ENCODE measurements around the gene IZUMO1.
"Not testable (repeated sequence)": the region's sequence is repeated elsewhere in the genome, so short reads cannot be mapped to it uniquely, and the experiment has no call there.

Gene IZUMO1

DNA sequence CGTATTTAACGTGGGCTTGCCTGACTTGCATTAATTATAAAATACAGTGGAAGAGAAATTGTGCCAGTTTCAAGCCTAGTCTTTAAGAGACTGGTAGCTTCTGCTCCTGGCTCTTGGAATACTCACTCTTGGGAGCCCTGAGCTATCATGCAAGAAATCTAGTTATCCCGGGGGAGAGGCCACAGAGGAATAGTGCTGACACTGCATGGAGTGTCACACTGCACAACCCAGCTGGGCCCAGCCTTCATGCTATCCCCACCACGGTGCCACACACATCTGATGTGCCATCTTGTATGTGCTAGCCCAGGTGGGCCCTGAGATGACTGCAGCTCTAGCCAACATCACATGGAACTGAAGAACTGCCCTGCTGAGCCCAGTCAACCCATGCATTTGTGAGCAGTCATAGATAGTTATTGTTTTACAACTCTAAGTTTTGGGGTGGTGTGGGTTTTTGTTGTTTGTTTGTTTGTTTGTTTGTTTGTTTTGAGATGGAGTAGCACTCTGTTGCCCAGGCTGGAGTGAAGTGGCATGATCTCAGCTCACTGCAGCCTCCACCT is 35.5 kb downstream of the IZUMO1 start:
- no peak for DNase-seq

DNA sequence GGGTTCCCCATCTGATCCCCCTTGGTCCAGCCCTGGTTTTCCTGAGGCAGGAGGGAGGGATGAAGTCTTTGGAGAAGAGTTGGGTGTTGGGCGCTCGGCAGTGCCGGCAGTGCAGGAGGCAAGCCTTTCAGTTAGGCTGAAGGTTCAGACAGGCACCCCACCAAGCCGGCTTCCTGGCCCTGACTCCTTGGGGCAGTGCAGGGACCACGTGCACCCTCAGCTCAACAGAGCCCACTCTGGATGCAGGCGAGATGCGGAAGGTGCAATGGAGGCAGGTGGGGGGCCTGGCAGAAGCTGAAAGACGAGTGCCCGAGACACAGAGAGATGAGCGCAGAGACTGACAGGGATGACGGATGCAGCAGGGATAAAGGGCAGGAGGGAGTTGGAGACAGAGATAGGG is 38.2 kb downstream of the IZUMO1 start:
- DNase-seq: no peak

DNA sequence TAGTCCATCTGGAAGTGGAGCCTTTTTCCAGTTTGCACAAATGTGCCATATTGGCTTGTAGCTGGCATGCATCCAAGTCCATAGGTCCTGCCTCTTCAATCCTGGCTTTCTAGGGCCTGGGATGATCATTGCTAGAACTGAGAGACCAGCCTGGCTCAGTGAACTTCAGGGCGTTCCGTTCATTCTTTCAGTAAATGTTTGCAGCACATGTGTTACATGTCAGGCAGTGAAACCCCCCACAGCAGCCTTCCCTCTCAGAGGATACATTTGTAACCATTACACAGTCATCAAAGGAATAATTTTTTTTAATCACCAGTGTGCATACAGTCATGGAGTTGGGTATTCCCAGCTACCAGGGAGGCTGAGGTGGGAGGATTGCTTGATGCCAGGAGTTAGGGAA is 41.3 kb downstream of the IZUMO1 start:
- DNase-seq: no peak

DNA sequence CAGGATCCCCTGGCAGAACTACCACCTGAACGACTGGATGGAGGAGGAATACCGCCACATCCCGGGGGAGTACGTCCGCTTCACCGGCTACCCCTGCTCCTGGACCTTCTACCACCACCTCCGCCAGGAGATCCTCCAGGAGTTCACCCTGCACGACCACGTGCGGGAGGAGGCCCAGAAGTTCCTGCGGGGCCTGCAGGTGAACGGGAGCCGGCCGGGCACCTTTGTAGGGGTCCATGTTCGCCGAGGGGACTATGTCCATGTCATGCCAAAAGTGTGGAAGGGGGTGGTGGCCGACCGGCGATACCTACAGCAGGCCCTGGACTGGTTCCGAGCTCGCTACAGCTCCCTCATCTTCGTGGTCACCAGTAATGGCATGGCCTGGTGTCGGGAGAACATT is 43.4 kb downstream of the IZUMO1 start:
- no peak for DNase-seq

DNA sequence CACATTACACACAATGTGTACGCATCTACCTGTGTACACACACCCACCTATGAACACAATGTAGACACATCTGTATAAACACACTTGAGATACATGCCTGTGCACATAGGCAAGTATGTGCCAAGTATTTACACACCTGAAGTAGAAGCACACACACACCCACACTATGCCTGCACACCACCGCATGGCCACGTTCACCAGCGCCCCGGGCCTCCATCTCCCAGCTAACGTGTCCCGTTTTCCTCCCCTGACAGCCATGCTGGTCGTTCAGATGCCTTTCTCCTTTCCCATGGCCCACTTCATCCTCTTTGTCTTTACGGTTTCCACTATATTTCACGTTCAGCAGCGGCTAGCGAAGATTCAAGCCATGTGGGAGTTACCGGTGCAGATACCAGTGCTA is 44.0 kb downstream of the IZUMO1 start:
- DNase-seq: no peak

DNA sequence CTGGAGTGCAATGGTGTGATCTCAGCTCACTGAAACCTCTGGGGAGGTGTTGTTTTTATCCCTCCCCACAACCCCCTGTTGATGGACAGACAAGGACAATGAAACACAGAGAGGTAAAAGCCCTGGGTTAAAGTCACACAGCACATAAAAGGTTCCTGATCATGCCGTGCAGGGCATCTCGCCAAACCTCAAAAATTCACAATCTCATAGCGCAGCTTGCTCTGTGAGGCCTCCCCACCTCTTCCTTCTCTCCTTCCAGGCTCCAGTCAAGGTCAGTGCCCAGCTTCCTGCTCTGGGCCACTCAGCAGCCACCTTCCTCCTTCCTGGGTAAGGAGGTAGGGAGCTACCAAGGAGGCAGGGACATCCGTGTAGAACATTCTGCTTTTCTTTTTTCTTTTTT is 48.7 kb downstream of the IZUMO1 start:
- DNase-seq: no peak

DNA sequence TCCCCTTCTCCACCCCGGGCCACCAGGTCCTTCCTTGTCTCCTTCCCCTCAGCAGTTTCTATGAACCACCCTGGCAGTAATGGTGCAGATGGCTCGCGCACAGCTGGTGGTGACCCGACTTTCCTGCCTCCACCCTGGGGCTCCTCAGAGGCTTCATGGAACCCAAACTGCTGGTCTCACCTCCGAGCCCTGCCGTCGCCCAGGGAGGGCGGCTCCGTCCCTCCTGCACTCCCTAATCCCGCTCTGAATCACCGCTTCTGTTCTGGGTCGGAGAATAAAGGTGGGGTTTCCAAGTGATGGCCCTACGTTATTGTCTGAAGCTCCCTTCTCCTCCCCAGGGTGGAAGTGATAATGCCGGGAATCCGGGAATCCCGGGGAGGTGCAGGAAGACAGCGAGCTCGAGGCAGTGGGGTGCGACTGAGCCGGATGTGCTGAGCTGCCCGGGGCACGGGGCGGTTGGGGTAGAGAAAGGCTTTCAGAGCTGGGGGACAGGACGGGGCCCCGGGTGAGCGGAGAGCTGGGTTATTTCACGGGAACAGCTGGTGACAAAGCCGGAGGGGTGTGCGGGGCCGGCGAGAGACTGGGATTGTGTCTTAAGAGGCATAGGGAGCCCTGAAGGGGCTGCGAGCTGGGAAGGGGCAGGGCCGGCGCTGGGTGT is 50.2 kb downstream of the IZUMO1 start:
- DNase-seq: no peak

DNA sequence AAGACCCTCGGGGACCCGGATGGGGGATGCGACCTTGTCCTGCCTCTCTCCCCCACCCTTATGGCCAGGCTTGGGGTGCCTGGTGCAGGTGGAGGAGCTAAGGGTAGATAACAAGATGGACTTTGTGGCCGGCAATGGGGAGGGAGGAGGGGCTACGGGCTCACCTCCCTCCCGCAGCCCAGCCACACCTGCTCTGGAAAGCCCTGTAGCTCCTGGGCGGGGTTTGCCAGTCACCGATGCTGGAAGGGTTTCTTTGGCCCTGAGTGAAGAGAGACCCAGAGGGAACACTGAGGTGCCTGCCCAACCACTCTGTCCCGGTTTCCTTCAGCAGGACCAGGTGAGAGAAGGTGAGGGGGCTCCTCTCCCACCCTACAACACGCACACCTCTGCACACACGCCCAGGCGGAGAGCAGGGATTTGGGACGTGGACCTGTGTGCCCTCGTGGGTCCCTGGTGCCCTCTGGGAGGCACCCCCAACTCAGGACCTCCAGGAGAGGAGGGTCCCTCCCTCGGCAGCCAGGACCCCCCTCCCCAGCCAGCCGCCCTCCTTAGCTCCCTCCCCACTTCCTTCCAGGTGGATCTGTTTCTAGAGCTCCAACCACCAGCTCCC is 50.9 kb downstream of the IZUMO1 start, which contains the start of gene FUT2:
FUT2 (plus strand) TSS at position 229 of the 610 bp plus-strand sequence. CDS start 6,986 bp downstream, outside the sequence.
- no peak for DNase-seq

DNA sequence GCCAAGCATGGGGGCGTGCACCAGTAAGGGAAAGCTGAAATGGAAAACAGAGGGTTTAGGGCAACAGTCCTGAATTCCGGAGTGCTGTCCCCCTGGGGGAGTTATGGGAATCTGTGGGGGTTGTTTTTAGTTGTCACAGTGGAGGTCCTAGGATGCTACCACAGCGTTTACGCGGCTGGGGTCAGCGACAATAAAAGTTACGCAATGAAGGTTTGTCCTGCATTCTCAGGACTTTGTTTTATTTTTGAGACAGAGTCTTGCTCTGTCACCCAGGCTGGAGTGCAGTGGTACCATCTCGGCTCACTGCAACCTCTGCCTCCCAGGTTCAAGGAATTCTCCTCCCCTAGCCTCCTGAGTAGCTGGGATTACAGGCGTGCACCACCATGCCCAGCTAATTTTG is 53.1 kb downstream of the IZUMO1 start:
- not testable (repeated sequence) for DNase-seq
